ENCODE results near the gene FNDC3A.
"Not testable (repeated sequence)": the region's sequence is repeated elsewhere in the genome, so short reads cannot be mapped to it uniquely, and the experiment has no call there.

The FNDC3A gene

GRCh38 chr13:49125964-49126524 is 150.3 kb downstream of the FNDC3A start:
- no peaks in the 10 kb centered on the region for H3K27me3 ChIP-seq (ENCODE audit: insufficient read depth, poor library complexity, severe bottlenecking)
- no peaks in the 10 kb centered on the region for H3K9me3 ChIP-seq (ENCODE audit: severe bottlenecking)
- no peak for DNase-seq (ENCODE audit: low spot score)
- no peak for TF ChIP-seq CTCF (IDR thresholded peaks at IDR 0.05; ENCODE audit: poor library complexity, severe bottlenecking)
- no peak for ATAC-seq (ENCODE audit: low read depth)
- H3K36me3 ChIP-seq (ENCODE audit: low read depth): peaks cover 8% of the 10 kb centered on the region
- H3K4me1 ChIP-seq (ENCODE audit: insufficient read depth, poor library complexity, severe bottlenecking): no peaks in the 10 kb centered on the region
- H3K4me3 ChIP-seq (ENCODE audit: severe bottlenecking): no peak overlapping the region
- H3K27ac ChIP-seq (ENCODE audit: poor library complexity, severe bottlenecking): no peak overlapping the region

- Histone ChIP-seq H3K27me3 (ENCODE audit: insufficient read depth, poor library complexity, severe bottlenecking) (no peaks in the 10 kb centered on the region), H3K27ac (ENCODE audit: poor library complexity, severe bottlenecking) (no peak overlapping the region), H3K4me1 (ENCODE audit: insufficient read depth, poor library complexity, severe bottlenecking) (no peaks in the 10 kb centered on the region), H3K4me3 (ENCODE audit: severe bottlenecking) (no peak overlapping the region), H3K36me3 (ENCODE audit: low read depth) (peaks cover 66% of the 10 kb centered on the region), H3K9me3 (ENCODE audit: severe bottlenecking) (no peaks in the 10 kb centered on the region)
- no peak for ATAC-seq (ENCODE audit: low read depth)
- TF ChIP-seq CTCF (IDR thresholded peaks at IDR 0.05; ENCODE audit: poor library complexity, severe bottlenecking): no peak
- DNase-seq (ENCODE audit: low spot score): no peak
These were observed 156.8 kb downstream of the FNDC3A start for GRCh38 chr13:49132479-49133002.

GRCh38 chr13:49134305-49134704 is 158.6 kb downstream of the FNDC3A start:
- Histone ChIP-seq H3K27me3 (ENCODE audit: insufficient read depth, poor library complexity, severe bottlenecking) (no peaks in the 10 kb centered on the region), H3K4me1 (ENCODE audit: insufficient read depth, poor library complexity, severe bottlenecking) (no peaks in the 10 kb centered on the region), H3K27ac (ENCODE audit: poor library complexity, severe bottlenecking) (no peak overlapping the region), H3K36me3 (ENCODE audit: low read depth) (peaks cover 83% of the 10 kb centered on the region), H3K9me3 (ENCODE audit: severe bottlenecking) (no peaks in the 10 kb centered on the region), H3K4me3 (ENCODE audit: severe bottlenecking) (no peak overlapping the region)
- ATAC-seq (ENCODE audit: low read depth): no peak
- no peak for TF ChIP-seq CTCF (IDR thresholded peaks at IDR 0.05; ENCODE audit: poor library complexity, severe bottlenecking)
- DNase-seq (ENCODE audit: low spot score): no peak

GRCh38 chr13:49137138-49137643 is 161.5 kb downstream of the FNDC3A start:
- not testable (repeated sequence) for H3K27ac ChIP-seq (ENCODE audit: poor library complexity, severe bottlenecking); H3K4me3 ChIP-seq (ENCODE audit: severe bottlenecking); H3K27me3 ChIP-seq (ENCODE audit: insufficient read depth, poor library complexity, severe bottlenecking); ATAC-seq (ENCODE audit: low read depth); H3K9me3 ChIP-seq (ENCODE audit: severe bottlenecking); DNase-seq (ENCODE audit: low spot score); H3K4me1 ChIP-seq (ENCODE audit: insufficient read depth, poor library complexity, severe bottlenecking)
- H3K36me3 ChIP-seq (ENCODE audit: low read depth): peaks cover 78% of the 10 kb centered on the region

- no peak overlapping the region for H3K27ac ChIP-seq (ENCODE audit: poor library complexity, severe bottlenecking)
- H3K27me3 ChIP-seq (ENCODE audit: insufficient read depth, poor library complexity, severe bottlenecking): no peaks in the 10 kb centered on the region
- no peak for DNase-seq (ENCODE audit: low spot score)
- TF ChIP-seq CTCF (IDR thresholded peaks at IDR 0.05; ENCODE audit: poor library complexity, severe bottlenecking): no peak
- H3K4me1 ChIP-seq (ENCODE audit: insufficient read depth, poor library complexity, severe bottlenecking): no peaks in the 10 kb centered on the region
- H3K9me3 ChIP-seq (ENCODE audit: severe bottlenecking): peaks cover 2% of the 10 kb centered on the region
- H3K36me3 ChIP-seq (ENCODE audit: low read depth): peaks cover 68% of the 10 kb centered on the region
- no peak overlapping the region for H3K4me3 ChIP-seq (ENCODE audit: severe bottlenecking)
- ATAC-seq (ENCODE audit: low read depth): no peak
These were observed 165.3 kb downstream of the FNDC3A start for GRCh38 chr13:49140910-49141611.

Measured in RWPE2 (cell line).